NCI-H345 (cell line): ENCODE measurements around the gene HMCN1.

Source experiments
- DNase-seq: peaks from one replicate; lab custom pipeline; 2025; lab: John Stamatoyannopoulos, UW

The HMCN1 gene

DNA sequence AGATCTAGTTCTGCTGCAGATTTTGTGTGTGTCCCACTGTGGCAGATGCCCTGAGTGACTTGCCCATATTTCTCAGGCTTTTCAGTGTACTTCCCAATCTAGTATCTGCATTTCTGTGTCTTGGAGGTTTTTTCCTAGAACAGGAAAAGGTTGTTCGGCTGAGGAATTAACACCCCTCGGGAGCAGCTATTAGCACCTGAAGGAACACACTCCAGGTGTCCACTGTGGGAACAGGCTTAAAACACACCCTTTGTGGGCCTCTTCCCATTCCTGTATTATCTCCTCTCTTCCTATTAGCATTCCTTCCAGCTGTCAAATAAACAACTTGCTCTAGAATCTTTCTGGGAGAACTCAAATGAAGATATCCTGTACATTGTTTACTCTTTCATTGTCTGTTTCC lies 178.3 kb downstream of the HMCN1 start:
- no peak for DNase-seq

DNA sequence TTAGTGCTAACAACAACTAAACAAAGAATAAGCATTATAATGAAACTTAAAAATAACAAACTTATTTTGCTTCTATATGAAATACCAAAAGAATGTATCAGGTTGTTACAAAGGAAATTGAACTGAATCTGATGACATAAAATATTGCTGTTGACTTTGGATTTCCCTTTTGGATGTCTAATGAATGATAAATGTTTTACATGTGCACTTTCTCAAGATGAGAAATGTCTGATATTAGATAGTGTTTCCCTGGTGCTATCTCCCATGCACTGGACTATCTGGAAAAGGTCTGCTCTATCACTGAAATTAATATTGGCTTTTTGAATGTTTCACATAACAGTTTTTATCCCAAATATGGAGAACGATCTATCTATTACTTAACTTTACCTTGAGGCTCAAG lies 179.9 kb downstream of the HMCN1 start:
- DNase-seq: no peak

DNA sequence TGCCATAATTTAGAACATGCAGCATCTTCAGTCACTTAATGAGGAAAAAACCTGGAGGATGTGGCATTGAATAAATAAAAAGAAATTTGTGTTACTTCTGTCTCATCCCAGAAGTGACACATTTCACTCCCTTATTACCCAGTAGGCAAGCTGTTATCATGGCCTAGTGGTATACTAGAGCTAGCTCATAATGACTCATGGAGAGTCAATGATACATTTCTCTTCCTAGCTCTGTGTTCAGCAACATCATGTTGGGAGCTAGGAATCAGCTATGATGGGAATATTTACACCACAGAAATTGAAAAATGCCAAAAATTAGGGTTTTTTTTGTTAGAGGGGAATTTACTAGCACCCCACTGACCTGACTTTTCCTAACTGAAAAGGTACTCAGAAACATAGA lies 182.7 kb downstream of the HMCN1 start:
- DNase-seq: no peak

- DNase-seq: no peak
Observed at GRCh38 chr1:185917646-185918045, 183.5 kb downstream of the HMCN1 start.

DNA sequence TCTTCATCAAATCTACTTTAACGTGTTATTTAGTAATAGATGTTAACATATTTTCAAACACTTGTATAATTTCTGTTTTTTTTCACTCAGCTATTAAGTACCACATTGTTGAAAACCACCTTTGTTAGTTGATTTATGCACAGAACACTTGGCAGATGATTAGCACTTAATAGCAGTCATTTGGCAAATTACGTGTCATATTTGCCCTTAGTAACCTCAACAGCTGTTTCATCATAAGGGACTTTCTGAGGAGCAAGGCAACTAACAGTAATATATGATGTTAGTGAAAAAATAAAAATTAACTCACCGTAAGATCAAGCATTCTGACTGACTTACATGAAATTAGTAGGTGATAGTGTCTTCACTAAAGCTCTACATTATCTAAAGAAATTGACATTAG lies 186.4 kb downstream of the HMCN1 start:
- DNase-seq: no peak

- no peak for DNase-seq
Observed at GRCh38 chr1:185921636-185922035, 187.4 kb downstream of the HMCN1 start.

GRCh38 chr1:185926588-185926987 lies 192.4 kb downstream of the HMCN1 start:
- DNase-seq: peak; percentile 58

DNA sequence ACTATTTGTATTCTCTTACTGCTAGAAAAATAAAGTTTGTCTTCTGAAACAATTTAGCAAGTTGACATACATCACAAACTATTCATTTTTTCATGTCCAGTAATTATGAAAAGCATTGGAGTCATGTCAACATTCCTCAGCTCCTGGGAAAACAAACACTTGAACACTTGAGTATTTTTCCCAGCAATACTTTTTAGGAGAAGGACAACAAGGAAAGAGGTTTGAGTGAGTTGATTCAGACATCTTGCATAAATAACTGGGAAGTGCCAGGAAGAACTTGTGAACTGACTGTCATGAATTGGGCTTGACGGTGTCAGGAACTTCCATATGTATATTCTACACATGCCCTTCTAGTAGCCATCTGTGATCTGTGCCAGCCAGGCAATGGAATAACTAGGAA lies 195.6 kb downstream of the HMCN1 start:
- no peak for DNase-seq

GRCh38 chr1:185931438-185931837 lies 197.2 kb downstream of the HMCN1 start:
- DNase-seq: no peak

- no peak for DNase-seq
Observed at GRCh38 chr1:185933580-185933979, 199.4 kb downstream of the HMCN1 start.

GRCh38 chr1:185934476-185935189 lies 200.4 kb downstream of the HMCN1 start:
- no peak for DNase-seq

DNA sequence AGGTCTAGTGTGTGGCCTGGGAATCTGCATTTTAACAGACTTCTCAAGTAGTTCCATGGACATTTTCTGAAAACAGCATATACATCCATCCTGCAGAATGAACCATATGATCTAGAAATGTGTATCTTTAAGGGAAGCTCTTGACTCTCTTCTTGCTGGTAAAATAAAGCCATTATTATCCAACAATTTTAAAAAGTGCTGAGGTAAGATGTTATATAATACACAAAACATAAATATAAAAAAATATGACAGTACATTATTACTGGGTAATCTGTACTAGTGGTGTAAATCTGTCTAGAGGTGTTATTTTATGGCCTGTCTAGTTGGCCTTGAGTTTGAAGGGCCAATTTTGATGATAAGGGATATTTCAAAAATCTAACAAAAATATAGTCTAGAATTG lies 201.2 kb downstream of the HMCN1 start:
- no peak for DNase-seq

- DNase-seq: no peak
Observed at GRCh38 chr1:185936641-185937040, 202.4 kb downstream of the HMCN1 start.

GRCh38 chr1:185938396-185938795 lies 204.2 kb downstream of the HMCN1 start:
- no peak for DNase-seq

DNA sequence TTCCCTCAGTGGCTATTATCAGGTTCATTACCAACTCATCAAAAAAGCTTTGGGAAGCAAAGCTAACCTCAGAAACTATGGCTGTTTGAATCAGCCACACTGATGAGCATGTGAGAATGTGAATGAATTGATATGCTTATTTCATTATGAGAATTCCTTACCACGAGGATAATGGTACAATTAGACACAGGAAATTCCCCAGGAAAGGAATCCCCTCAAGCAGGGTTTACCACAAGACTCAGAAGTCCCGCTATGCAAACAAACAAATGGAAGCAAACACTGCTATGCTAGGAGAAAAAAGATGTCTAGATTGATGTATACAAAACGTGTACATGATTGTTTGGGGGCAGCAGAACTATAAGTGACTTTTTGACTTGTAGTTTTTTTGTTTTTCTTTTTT lies 205.0 kb downstream of the HMCN1 start:
- DNase-seq: no peak

- no peak for DNase-seq
Observed at GRCh38 chr1:185942961-185943360, 208.8 kb downstream of the HMCN1 start.

DNA sequence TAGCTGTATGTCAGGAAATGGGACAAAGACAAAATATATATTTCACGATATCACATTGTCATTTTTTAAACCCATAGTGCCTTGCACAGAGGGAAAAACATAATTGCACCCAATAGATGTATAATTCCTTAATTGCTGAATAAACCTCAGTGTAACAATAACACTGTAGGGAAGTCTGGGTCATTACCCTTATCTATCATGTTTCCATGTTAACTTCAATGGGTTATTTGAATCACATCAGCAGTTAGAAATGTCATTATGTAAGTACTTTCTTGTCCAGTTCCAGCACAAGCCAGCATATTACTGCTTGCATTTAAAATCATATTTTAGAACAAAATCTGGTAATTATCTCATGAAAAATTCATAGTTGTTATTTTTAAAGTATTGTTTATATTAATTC lies 222.7 kb downstream of the HMCN1 start:
- no peak for DNase-seq

DNA sequence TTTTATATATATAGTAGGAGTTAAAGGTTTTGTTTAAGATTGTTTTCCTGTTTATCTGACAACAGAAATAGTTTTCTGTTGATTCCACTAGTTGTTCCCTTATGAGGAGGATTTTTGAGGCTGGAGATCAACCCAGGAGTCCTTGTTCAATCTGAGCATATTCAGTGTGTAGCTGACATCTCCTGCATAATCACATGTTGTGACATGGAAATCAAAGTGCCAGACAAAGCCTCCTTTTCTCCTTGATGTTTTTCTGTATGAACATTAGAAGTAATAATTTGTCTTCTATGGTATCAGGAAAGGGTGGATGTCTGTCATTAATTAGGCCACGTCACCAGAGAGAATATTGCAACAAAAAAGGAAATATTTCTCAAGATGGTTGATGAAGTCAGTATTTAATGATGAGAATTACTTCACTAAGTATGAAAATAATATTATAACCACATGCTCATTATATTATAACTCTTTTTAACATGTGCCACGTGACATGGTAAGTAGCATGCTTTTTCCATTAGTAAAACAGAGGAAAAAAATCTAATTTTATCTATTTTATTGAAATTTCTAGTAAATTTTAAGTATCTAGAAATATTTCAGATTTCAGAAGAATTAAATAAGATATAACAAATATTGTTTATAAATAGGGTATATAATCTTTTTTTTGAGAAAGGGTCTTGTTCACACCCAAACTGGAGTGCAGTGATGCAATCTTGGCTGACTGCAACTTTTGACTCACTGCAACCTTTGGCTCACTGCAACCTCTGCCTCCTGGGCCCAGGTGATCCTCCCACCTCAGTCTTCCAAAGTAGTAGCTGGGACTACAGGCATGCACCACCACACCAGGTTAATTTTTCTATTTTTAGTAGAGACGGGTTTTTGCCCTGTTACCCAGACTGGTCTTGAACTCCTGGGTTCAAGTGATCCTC lies 223.5 kb downstream of the HMCN1 start:
- DNase-seq: no peak

GRCh38 chr1:185960422-185961321 lies 226.5 kb downstream of the HMCN1 start:
- no peak for DNase-seq

- DNase-seq: no peak
Observed at GRCh38 chr1:185961664-185962063, 227.5 kb downstream of the HMCN1 start.

DNA sequence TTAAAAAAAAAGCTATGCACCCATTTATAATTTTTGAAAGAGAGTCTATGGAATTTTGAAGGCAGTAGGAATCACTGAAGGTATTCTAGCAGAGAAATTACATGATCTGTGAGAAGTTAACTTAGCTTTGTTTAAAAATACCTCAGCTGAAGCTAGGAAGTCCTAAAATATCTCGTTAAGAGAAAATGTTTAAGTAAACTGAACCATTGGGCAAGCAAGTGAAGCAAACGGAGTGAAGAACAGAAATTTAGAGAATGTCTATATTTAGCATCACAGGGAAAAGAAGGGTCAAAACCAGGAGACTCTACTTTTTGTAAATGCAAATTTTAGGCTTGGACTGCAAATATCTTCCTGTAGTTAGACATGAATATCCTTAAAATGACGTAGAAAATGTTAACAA lies 230.8 kb downstream of the HMCN1 start:
- no peak for DNase-seq

DNA sequence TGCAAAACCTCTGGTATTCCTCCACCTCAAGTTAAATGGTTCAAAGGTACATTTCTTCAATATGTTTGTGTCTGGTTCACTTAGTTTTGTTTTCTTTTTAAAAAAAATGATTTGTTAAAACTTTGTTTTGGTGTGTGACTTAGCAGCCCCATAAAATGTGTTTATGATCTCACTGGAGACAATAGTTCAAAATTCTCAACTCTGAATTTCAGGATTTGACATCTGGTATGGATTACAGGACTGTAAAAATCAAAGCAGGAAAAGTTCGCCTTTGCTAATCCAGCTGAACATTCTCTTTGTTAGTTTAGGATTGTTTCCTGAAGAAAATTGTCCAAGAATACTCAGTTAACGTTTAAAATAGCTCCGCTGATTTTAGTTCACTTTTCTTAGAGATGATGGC lies 231.7 kb downstream of the HMCN1 start:
- DNase-seq: no peak
